Measurements from ENCODE around the gene HSPH1.
A peak's percentile ranks its signal among the peaks of the same experiment; 100 is the strongest.

HSPH1 gene

GRCh38 chr13:31122544-31123260 is 39.0 kb downstream of the HSPH1 start:
- WGBS, 2 donors (ENCODE audit: extremely low coverage in 2 of 2, insufficient read length in 2 of 2, insufficient replicate concordance in 1 of 2): no CpG with 5 or more reads among the region's 12 CpGs
- H3K23ac ChIP-seq (ENCODE audit: low read depth, low read length, poor library complexity): peak overlapping the region; percentile 26

GRCh38 chr13:31122143-31122542 is 39.6 kb downstream of the HSPH1 start:
- H3K23ac ChIP-seq (ENCODE audit: low read depth, low read length, poor library complexity): no peak overlapping the region
- H3K9ac ChIP-seq (ENCODE audit: low read depth, low read length, poor library complexity): no peak overlapping the region
- no peak overlapping the region for H2BK5ac ChIP-seq (ENCODE audit: low read length)
- no peaks in the 10 kb centered on the region for H3K79me1 ChIP-seq (ENCODE audit: low read depth, low read length)
- H3K9me3 ChIP-seq (replicated peaks in 1 of 2; ENCODE audit: control insufficient read depth in 2 of 2, insufficient read depth in 1 of 2, low read depth in 1 of 2, low read length in 2 of 2): peaks cover 0 to 5% of the 10 kb centered on the region in 2 donors
- H3K4me1 ChIP-seq (ENCODE audit: control insufficient read depth in 2 of 2, insufficient read depth in 1 of 2, low read depth in 1 of 2, low read length in 2 of 2): peaks cover 4 to 6% of the 10 kb centered on the region in 2 donors
- H2AK5ac ChIP-seq (ENCODE audit: low read depth, low read length): no peak overlapping the region
- H2BK15ac ChIP-seq (ENCODE audit: low read length): no peak overlapping the region
- H4K8ac ChIP-seq (ENCODE audit: low read depth, low read length): no peak overlapping the region
- H3K14ac ChIP-seq (ENCODE audit: low read length): no peak overlapping the region
- no peak overlapping the region for H2BK120ac ChIP-seq (ENCODE audit: low read depth, low read length)
- no peak overlapping the region for H3K4ac ChIP-seq (ENCODE audit: low read length)
- H4K91ac ChIP-seq (ENCODE audit: low read depth, low read length, poor library complexity): no peak overlapping the region
- WGBS, 2 donors (ENCODE audit: extremely low coverage in 2 of 2, insufficient read length in 2 of 2, insufficient replicate concordance in 1 of 2): no CpG with 5 or more reads among the region's 4 CpGs
- no peak overlapping the region for H3K4me2 ChIP-seq (ENCODE audit: insufficient read depth, low read length, poor library complexity, severe bottlenecking)
- no peak overlapping the region for H3K4me3 ChIP-seq (ENCODE audit: low read length in 2 of 2)
- H3K27me3 ChIP-seq (ENCODE audit: control insufficient read depth in 3 of 3, insufficient read depth in 3 of 3, low read depth in 1 of 3, low read length in 3 of 3): peaks cover 0 to 9% (median 0%) of the 10 kb centered on the region in 3 experiments
- H3K18ac ChIP-seq (ENCODE audit: low read length): no peak overlapping the region
- no peak overlapping the region for H3K27ac ChIP-seq (replicated peaks; ENCODE audit: low read length)
- H2AFZ ChIP-seq (ENCODE audit: low read length): no peak overlapping the region
- DNase-seq (ENCODE audit: low spot score): no peak
- H2BK12ac ChIP-seq (ENCODE audit: low read length): no peak overlapping the region
- no peaks in the 10 kb centered on the region for H3K36me3 ChIP-seq (replicated peaks in 1 of 2; ENCODE audit: control insufficient read depth in 2 of 2, insufficient read depth in 2 of 2, low read length in 2 of 2)

More at GRCh38 chr13:31122544-31123260, 39.0 kb downstream of the HSPH1 start:
- Histone ChIP-seq H2AK5ac (ENCODE audit: low read depth, low read length) (no peak overlapping the region), H2BK15ac (ENCODE audit: low read length) (no peak overlapping the region), H3K27ac (replicated peaks; ENCODE audit: low read length) (no peak overlapping the region), H3K4me3 (ENCODE audit: low read length in 2 of 2) (no peak overlapping the region), H2AFZ (ENCODE audit: low read length) (no peak overlapping the region), H3K18ac (ENCODE audit: low read length) (no peak overlapping the region), H2BK5ac (ENCODE audit: low read length) (no peak overlapping the region), H2BK120ac (ENCODE audit: low read depth, low read length) (no peak overlapping the region), H3K36me3 (replicated peaks in 1 of 2; ENCODE audit: control insufficient read depth in 2 of 2, insufficient read depth in 2 of 2, low read length in 2 of 2) (no peaks in the 10 kb centered on the region), H2BK12ac (ENCODE audit: low read length) (no peak overlapping the region), H3K9ac (ENCODE audit: low read depth, low read length, poor library complexity) (no peak overlapping the region), H3K79me1 (ENCODE audit: low read depth, low read length) (no peaks in the 10 kb centered on the region), H3K4me2 (ENCODE audit: insufficient read depth, low read length, poor library complexity, severe bottlenecking) (no peak overlapping the region), H4K8ac (ENCODE audit: low read depth, low read length) (no peak overlapping the region), H3K14ac (ENCODE audit: low read length) (no peak overlapping the region), H4K91ac (ENCODE audit: low read depth, low read length, poor library complexity) (no peak overlapping the region), H3K9me3 (replicated peaks in 1 of 2; ENCODE audit: control insufficient read depth in 2 of 2, insufficient read depth in 1 of 2, low read depth in 1 of 2, low read length in 2 of 2) (peaks cover 0 to 5% of the 10 kb centered on the region in 2 donors), H3K4me1 (ENCODE audit: control insufficient read depth in 2 of 2, insufficient read depth in 1 of 2, low read depth in 1 of 2, low read length in 2 of 2) (peaks cover 4 to 6% of the 10 kb centered on the region in 2 donors), H3K4ac (ENCODE audit: low read length) (no peak overlapping the region), H3K27me3 (ENCODE audit: control insufficient read depth in 3 of 3, insufficient read depth in 3 of 3, low read depth in 1 of 3, low read length in 3 of 3) (peaks cover 0 to 9% (median 0%) of the 10 kb centered on the region in 3 experiments)
- DNase-seq (ENCODE audit: low spot score): no peak

DNA sequence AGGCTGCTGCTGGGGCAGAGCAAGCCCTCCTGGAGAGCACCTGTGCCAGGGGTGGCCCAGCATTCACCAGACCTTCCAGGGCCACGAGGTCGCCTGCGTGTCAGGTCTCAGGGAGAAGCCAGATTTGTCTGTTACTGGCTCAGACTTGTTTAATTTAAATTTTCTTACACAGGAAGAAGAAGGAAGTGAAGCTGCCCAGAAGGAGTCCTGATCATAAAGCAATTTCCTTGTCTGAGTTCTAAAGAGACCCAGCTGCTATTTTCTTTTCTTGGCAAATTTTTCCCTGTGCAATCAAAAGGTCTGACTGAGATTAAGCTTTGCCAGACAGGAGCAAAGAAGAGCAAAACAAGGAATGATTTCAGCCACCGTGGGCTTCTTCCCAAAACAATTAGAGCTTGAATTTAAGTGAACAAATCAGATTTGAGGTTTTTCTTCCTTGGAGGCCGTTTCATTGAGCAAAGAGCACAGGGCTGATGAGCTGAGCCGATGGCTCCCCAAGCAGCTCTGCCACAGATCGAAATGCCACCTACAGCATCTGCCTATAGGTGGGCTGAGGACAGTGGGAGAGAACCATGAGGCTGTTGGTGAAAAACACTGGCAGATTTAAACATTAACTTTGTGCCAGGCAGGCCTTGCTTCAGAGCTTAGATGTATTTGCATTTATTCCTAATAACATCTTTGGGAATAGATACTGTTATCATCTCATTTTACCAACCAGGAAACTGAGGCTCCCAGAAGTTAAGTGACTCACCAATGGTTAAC is 40.1 kb downstream of the HSPH1 start:
- Histone ChIP-seq H2AK5ac (ENCODE audit: low read depth, low read length) (no peak overlapping the region), H3K23ac (ENCODE audit: low read depth, low read length, poor library complexity) (no peak overlapping the region), H4K91ac (ENCODE audit: low read depth, low read length, poor library complexity) (no peak overlapping the region), H3K4me2 (ENCODE audit: insufficient read depth, low read length, poor library complexity, severe bottlenecking) (no peak overlapping the region), H4K8ac (ENCODE audit: low read depth, low read length) (no peak overlapping the region), H3K18ac (ENCODE audit: low read length) (no peak overlapping the region), H2BK15ac (ENCODE audit: low read length) (no peak overlapping the region), H2BK120ac (ENCODE audit: low read depth, low read length) (no peak overlapping the region), H3K79me1 (ENCODE audit: low read depth, low read length) (no peaks in the 10 kb centered on the region), H3K9ac (ENCODE audit: low read depth, low read length, poor library complexity) (no peak overlapping the region), H3K4ac (ENCODE audit: low read length) (no peak overlapping the region), H2AFZ (ENCODE audit: low read length) (peak overlapping the region; percentile 25), H3K14ac (ENCODE audit: low read length) (no peak overlapping the region), H3K4me1 (ENCODE audit: control insufficient read depth in 2 of 2, insufficient read depth in 1 of 2, low read depth in 1 of 2, low read length in 2 of 2) (peaks cover 4 to 6% of the 10 kb centered on the region in 2 donors), H3K4me3 (ENCODE audit: low read length in 2 of 2) (no peak overlapping the region), H3K27me3 (ENCODE audit: control insufficient read depth in 3 of 3, insufficient read depth in 3 of 3, low read depth in 1 of 3, low read length in 3 of 3) (peaks cover 0 to 9% (median 0%) of the 10 kb centered on the region in 3 experiments), H3K27ac (replicated peaks; ENCODE audit: low read length) (no peak overlapping the region), H2BK12ac (ENCODE audit: low read length) (no peak overlapping the region), H2BK5ac (ENCODE audit: low read length) (no peak overlapping the region), H3K9me3 (replicated peaks in 1 of 2; ENCODE audit: control insufficient read depth in 2 of 2, insufficient read depth in 1 of 2, low read depth in 1 of 2, low read length in 2 of 2) (peaks cover 0 to 3% of the 10 kb centered on the region in 2 donors), H3K36me3 (replicated peaks in 1 of 2; ENCODE audit: control insufficient read depth in 2 of 2, insufficient read depth in 2 of 2, low read length in 2 of 2) (no peaks in the 10 kb centered on the region)
- DNase-seq (ENCODE audit: low spot score): no peak
- no CpG with 5 or more reads among the region's 7 CpGs for WGBS, 2 donors (ENCODE audit: extremely low coverage in 2 of 2, insufficient read length in 2 of 2, insufficient replicate concordance in 1 of 2)

Data from neuronal stem cell (in vitro differentiated cells).